Caco-2 (cell line): ENCODE measurements around the gene FAAP100. TPM values are rescaled to one million over a fixed set of nuclear protein-coding genes. Genes with fewer than 3 reads are reported as not detected.
"Not testable (repeated sequence)": the region's sequence is repeated elsewhere in the genome, so short reads cannot be mapped to it uniquely, and the experiment has no call there.

ENCODE experiments used
- BruUV-seq: library from RNA; stranded (reverse); fragments of 400-500 nt; replicated peaks from 2 replicates; lab custom pipeline; 2021; lab: Mats Ljungman, UMichigan
- CTCF ChIA-PET: fragments of 300-600 bp; sonication (Branson Sonifier 250); formaldehyde crosslinking; loops from one replicate; lab custom pipeline; 2022; ENCODE audit warnings: antibody characterized with exemption; lab: Charles Lee
- POLR2A ChIA-PET: fragments of 300-600 bp; sonication (Branson Sonifier 250); formaldehyde crosslinking; loops from one replicate; lab custom pipeline; 2022; ENCODE audit warnings: antibody characterized with exemption; lab: Charles Lee
- DNase-seq, 2 experiments: peaks; one replicate each; pipeline versions ENCODE4 v3.0.0 to v3.0.0-alpha.2; 2020 to 2022
- H3K27me3 ChIP-seq: replicated peaks from 2 replicates; pipeline ENCODE4 v1.6.0; 2011; ENCODE audit warnings: low read length; ENCODE audit not compliant: control insufficient read depth, insufficient read depth
- H3K36me3 ChIP-seq: 2 replicates; pipeline ENCODE4 v1.5.1; 2011; ENCODE audit warnings: low read length; ENCODE audit not compliant: control insufficient read depth, insufficient read depth
- H3K4me1 ChIP-seq: fragments of 250-450 bp; sonication (Bioruptor Pico); 2 replicates; pipeline ENCODE4 v1.5.1; 2020; ENCODE audit warnings: mild to moderate bottlenecking
- H3K4me3 ChIP-seq: 2 replicates; pipeline ENCODE4 v1.5.1; 2011; ENCODE audit warnings: low read depth, mild to moderate bottlenecking, control low read depth, low read length
- H3K9me3 ChIP-seq: fragments of 250-450 bp; sonication (Bioruptor Pico); 2 replicates; pipeline ENCODE4 v1.5.1; 2020; ENCODE audit warnings: mild to moderate bottlenecking, moderate library complexity
- H3K27ac Mint-ChIP-seq: one replicate; pipeline ENCODE4 v1.8.0; 2022; ENCODE audit warnings: mixed read lengths; ENCODE audit not compliant: unreplicated experiment
- H3K27me3 Mint-ChIP-seq: one replicate; pipeline ENCODE4 v1.8.0; 2022; ENCODE audit warnings: mixed read lengths; ENCODE audit not compliant: insufficient read depth, unreplicated experiment
- H3K36me3 Mint-ChIP-seq: one replicate; pipeline ENCODE4 v1.8.0; 2022; ENCODE audit warnings: mild to moderate bottlenecking, mixed read lengths; ENCODE audit not compliant: insufficient read depth, unreplicated experiment
- H3K4me1 Mint-ChIP-seq: one replicate; pipeline ENCODE4 v1.8.0; 2022; ENCODE audit warnings: low read depth, mixed read lengths; ENCODE audit not compliant: unreplicated experiment
- H3K4me3 Mint-ChIP-seq: one replicate; pipeline ENCODE4 v1.8.0; 2022; ENCODE audit warnings: mild to moderate bottlenecking, moderate library complexity, mixed read lengths; ENCODE audit not compliant: unreplicated experiment
- H3K9me3 Mint-ChIP-seq: one replicate; pipeline ENCODE4 v1.8.0; 2022; ENCODE audit warnings: mixed read lengths; ENCODE audit not compliant: unreplicated experiment
- intact Hi-C: fragments of 100-400 bp; cut with micrococcal nuclease; formaldehyde crosslinking; loops from one replicate; pipeline ENCODE4 v1.10.0; 2022; ENCODE audit not compliant: unreplicated experiment
- total RNA-seq: library from RNA; stranded (reverse); gene quantifications from 2 replicates; pipeline ENCODE4 v1.2.3, GENCODE V29; 2022
- TF ChIP-seq, protein P1 (sequence below), 2 experiments: fragments of 200-600 bp in 1 of 2; IDR thresholded peaks; 1 replicate in 1 of 2; 2 replicates in 1 of 2; pipeline versions ENCODE4 v1.5.1 to v1.8.0; 2011 to 2022; ENCODE audit warnings: antibody characterized with exemption in 1 of 2, control low read depth in 1 of 2, inconsistent platforms in 1 of 2, low read depth in 1 of 2, low read length in 1 of 2, mild to moderate bottlenecking in 1 of 2, moderate library complexity in 1 of 2; ENCODE audit not compliant: insufficient read depth in 1 of 2, severe bottlenecking in 1 of 2, unreplicated experiment in 1 of 2

FAAP100 gene
- total RNA-seq, 1 experiment from 2014 or later: 38.5 TPM

DNA sequence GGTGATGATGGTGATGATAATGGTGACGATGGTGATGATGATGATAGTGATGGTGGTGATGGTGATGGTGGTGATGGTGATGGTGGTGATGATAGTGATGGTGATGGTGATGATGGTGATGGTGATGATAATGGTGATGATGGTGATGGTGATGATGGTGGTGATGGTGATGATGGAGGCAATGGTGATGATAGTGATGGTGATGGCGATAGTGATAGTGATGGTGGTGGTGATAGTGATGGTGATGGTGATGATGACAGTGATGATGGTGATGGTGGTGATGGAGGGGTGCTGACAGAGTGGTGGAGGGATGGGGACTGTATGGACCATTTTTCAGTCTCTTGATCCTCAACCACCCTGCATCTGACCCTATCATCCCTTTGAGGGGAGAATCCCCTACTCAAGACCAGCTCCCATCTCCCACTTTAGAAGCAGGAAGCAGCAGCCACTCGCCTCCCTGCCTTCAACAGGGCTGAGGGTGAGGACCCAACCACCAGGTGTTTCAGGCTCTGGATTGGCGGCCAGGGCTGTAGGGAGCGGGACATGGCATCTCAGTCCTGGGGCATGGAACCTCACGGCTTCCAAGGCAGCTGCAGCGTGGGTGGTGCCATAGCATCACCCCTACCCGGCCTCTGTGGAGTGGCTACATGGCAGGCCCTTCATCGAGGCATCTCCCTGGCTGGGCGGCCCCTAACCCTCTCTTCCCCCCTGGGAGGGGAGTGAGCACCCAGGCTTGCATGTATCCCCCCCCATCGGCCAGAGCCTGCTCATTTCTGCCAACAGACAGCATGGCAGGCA lies 19.5 kb downstream of the FAAP100 start:
- Histone ChIP-seq H3K9me3 (no peaks in the 10 kb centered on the region), H3K27me3 (no peaks in the 10 kb centered on the region), H3K4me1 (peaks cover 22% of the 10 kb centered on the region; the same call in 1 of the 2 replicates), H3K36me3 (no peaks in the 10 kb centered on the region), H3K4me3 (no peak overlapping the region)
- Mint-ChIP-seq H3K36me3 (peaks cover 31% of the 10 kb centered on the region), H3K27ac (no peak overlapping the region), H3K4me1 (peaks cover 6% of the 10 kb centered on the region), H3K9me3 (no peaks in the 10 kb centered on the region), H3K4me3 (no peak overlapping the region), H3K27me3 (no peaks in the 10 kb centered on the region)
- no peak for DNase-seq
- intact Hi-C loops: no loop called here
- POLR2A ChIA-PET: interaction anchor here (1.6 kb wide), 1 partner anchor 14 kb away, joined by 5 read pairs; no protein-coding TSS in a partner anchor
- no TSS peak for BruUV-seq
- TF ChIP-seq, protein P1, sequence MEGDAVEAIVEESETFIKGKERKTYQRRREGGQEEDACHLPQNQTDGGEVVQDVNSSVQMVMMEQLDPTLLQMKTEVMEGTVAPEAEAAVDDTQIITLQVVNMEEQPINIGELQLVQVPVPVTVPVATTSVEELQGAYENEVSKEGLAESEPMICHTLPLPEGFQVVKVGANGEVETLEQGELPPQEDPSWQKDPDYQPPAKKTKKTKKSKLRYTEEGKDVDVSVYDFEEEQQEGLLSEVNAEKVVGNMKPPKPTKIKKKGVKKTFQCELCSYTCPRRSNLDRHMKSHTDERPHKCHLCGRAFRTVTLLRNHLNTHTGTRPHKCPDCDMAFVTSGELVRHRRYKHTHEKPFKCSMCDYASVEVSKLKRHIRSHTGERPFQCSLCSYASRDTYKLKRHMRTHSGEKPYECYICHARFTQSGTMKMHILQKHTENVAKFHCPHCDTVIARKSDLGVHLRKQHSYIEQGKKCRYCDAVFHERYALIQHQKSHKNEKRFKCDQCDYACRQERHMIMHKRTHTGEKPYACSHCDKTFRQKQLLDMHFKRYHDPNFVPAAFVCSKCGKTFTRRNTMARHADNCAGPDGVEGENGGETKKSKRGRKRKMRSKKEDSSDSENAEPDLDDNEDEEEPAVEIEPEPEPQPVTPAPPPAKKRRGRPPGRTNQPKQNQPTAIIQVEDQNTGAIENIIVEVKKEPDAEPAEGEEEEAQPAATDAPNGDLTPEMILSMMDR (IDR thresholded peaks at IDR 0.05; ENCODE audit: insufficient read depth in 1 of 2, low read depth in 1 of 2, low read length in 1 of 2, severe bottlenecking in 1 of 2, unreplicated experiment in 1 of 2): no peak
- CTCF ChIA-PET: no interaction called here

DNA sequence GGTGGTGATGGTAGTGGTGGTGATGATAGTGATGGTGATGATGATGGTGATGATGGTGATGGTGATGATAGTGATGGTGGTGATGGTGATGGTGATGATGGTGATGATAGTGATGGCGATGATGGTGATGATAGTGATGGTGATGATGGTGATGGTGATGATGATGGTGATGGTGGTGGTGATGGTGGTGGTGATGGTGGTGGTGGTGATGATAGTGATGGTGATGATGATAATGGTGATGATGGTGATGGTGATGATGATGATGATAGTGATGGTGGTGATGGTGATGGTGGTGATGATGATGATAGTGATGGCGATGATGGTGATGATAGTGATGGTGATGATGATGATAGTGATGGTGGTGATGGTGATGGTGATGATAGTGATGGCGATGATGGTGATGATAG lies 20.2 kb downstream of the FAAP100 start:
- peaks cover 27% of the 10 kb centered on the region for H3K4me1 ChIP-seq
- H3K4me3 ChIP-seq, H3K27me3 ChIP-seq, intact Hi-C loops, DNase-seq, H3K4me3 Mint-ChIP-seq, H3K36me3 ChIP-seq, CTCF ChIA-PET, H3K9me3 Mint-ChIP-seq, POLR2A ChIA-PET, H3K9me3 ChIP-seq, H3K27me3 Mint-ChIP-seq, BruUV-seq, H3K4me1 Mint-ChIP-seq, H3K27ac Mint-ChIP-seq: not testable (repeated sequence)
- H3K36me3 Mint-ChIP-seq: peaks cover 32% of the 10 kb centered on the region

GRCh38 chr17:81531013-81531412 lies 21.1 kb downstream of the FAAP100 start:
- H3K4me3 ChIP-seq, intact Hi-C loops, H3K9me3 Mint-ChIP-seq, H3K27me3 ChIP-seq, H3K27ac Mint-ChIP-seq, H3K27me3 Mint-ChIP-seq, CTCF ChIA-PET, H3K36me3 ChIP-seq, H3K9me3 ChIP-seq, DNase-seq, BruUV-seq, H3K4me3 Mint-ChIP-seq, H3K4me1 Mint-ChIP-seq: not testable (repeated sequence)
- POLR2A ChIA-PET: interaction anchor here (0.5 kb wide), 1 partner anchor 768 kb away, joined by 4 read pairs; no protein-coding TSS in a partner anchor
- H3K4me1 ChIP-seq: peaks cover 27% of the 10 kb centered on the region
- peaks cover 39% of the 10 kb centered on the region for H3K36me3 Mint-ChIP-seq

DNA sequence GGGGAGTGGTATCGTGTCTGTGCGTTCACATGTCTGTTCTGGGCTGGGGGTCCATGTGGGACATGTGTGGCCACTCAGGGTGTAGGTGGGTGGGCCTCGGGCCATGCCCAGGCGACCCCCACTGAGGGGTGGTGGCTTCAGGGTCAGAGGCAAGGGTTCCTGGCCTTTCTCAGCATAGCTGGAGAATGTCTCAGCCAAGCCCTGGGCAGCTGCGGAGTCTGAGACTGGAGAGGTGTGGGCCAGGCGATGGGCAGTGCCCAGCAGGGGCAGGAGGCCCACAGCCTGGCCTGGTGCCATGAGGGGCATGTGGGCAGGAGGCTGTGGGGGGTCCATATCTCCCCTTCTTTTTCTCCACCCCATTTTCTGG lies 22.7 kb downstream of the FAAP100 start:
- H3K9me3 ChIP-seq: no peaks in the 10 kb centered on the region
- H3K4me1 ChIP-seq: peaks cover 24% of the 10 kb centered on the region
- H3K4me3 ChIP-seq: no peak overlapping the region
- Mint-ChIP-seq H3K9me3 (no peaks in the 10 kb centered on the region), H3K4me3 (no peak overlapping the region), H3K27me3 (no peaks in the 10 kb centered on the region), H3K36me3 (peaks cover 44% of the 10 kb centered on the region), H3K4me1 (peaks cover 6% of the 10 kb centered on the region), H3K27ac (no peak overlapping the region)
- no peak for DNase-seq
- ChIA-PET CTCF (interaction anchor here (1.0 kb wide), 1 partner anchor 132 kb away, joined by 6 read pairs; no protein-coding TSS in a partner anchor), POLR2A (interaction anchor here (0.6 kb wide), 2 partner anchors 131 to 1075 kb away, joined by 3 read pairs; no protein-coding TSS in a partner anchor)
- BruUV-seq: no TSS peak
- H3K27me3 ChIP-seq: no peaks in the 10 kb centered on the region
- H3K36me3 ChIP-seq: no peaks in the 10 kb centered on the region
- intact Hi-C loops: no loop called here
- TF ChIP-seq, protein P1 (IDR thresholded peaks at IDR 0.05; ENCODE audit: insufficient read depth in 1 of 2, low read depth in 1 of 2, low read length in 1 of 2, severe bottlenecking in 1 of 2, unreplicated experiment in 1 of 2): no peak
